OCI-LY7 (cell line): ENCODE measurements around the gene SLC25A23.

Source experiments
- CTCF ChIP-seq: fragments of 200-600 bp; sonication (generic); conservative IDR thresholded peaks from 2 replicates; pipeline ENCODE4 v1.5.1; 2014; ENCODE audit warnings: mild to moderate bottlenecking, antibody characterized with exemption, low read length, moderate library complexity, mixed read lengths
- EZH2phosphoT487 ChIP-seq: fragments of 200-600 bp; sonication (generic); IDR thresholded peaks from 2 replicates; pipeline ENCODE4 v1.6.1; 2018; ENCODE audit warnings: low read depth, borderline replicate concordance, mild to moderate bottlenecking, mixed run types, antibody characterized with exemption, low read length, moderate library complexity, mixed read lengths

- TF ChIP-seq CTCF (no peak), EZH2phosphoT487 (no peak)
These were observed 24.6 kb upstream of the SLC25A23 start for GRCh38 chr19:6484230-6484629.
